Fibroblast of villous mesenchyme (primary cell): ENCODE data around the gene ST6GALNAC3. TPM values are rescaled to one million over a fixed set of nuclear protein-coding genes. Genes with fewer than 3 reads are reported as not detected.

Experiments
- DNase-seq: peaks from one replicate; pipeline ENCODE4 v3.0.0-alpha.2; 2010; ENCODE audit warnings: low read depth
- H3K4me3 ChIP-seq: 2 replicates; pipeline ENCODE4 v1.5.1; 2011; ENCODE audit warnings: low read depth, mild to moderate bottlenecking, low read length
- CTCF ChIP-seq: IDR thresholded peaks from 2 replicates; pipeline ENCODE4 v1.5.1; 2012; ENCODE audit warnings: low read depth, mild to moderate bottlenecking, low read length; ENCODE audit not compliant: insufficient read depth
- total RNA-seq: library from RNA; depleted of rRNA; stranded (reverse); fragments of >200 nt; gene quantifications from 2 replicates; pipeline ENCODE4 v1.2.3, GENCODE V29; 2012

ST6GALNAC3 gene
- total RNA-seq, 1 donor = 1.3 TPM

- DNase-seq = no peak
- H3K4me3 ChIP-seq = no peak overlapping the region
- no peak for TF ChIP-seq CTCF
Observed at GRCh38 chr1:76177615-76178014, 103.1 kb downstream of the ST6GALNAC3 start.

- no peak for DNase-seq
- H3K4me3 ChIP-seq = no peak overlapping the region
- TF ChIP-seq CTCF = no peak
Observed at GRCh38 chr1:76179219-76179698, 104.7 kb downstream of the ST6GALNAC3 start.

GRCh38 chr1:76185207-76185606 lies 110.7 kb downstream of the ST6GALNAC3 start:
- DNase-seq = no peak
- no peak overlapping the region for H3K4me3 ChIP-seq
- TF ChIP-seq CTCF = no peak

GRCh38 chr1:76186554-76187170 lies 112.1 kb downstream of the ST6GALNAC3 start:
- DNase-seq = no peak
- TF ChIP-seq CTCF = no peak

GRCh38 chr1:76187436-76187835 lies 112.9 kb downstream of the ST6GALNAC3 start:
- no peak for DNase-seq
- TF ChIP-seq CTCF = no peak
- no peak overlapping the region for H3K4me3 ChIP-seq

More at GRCh38 chr1:76186554-76187170, 112.1 kb downstream of the ST6GALNAC3 start:
- H3K4me3 ChIP-seq = no peak overlapping the region

GRCh38 chr1:76189310-76189709 lies 114.8 kb downstream of the ST6GALNAC3 start:
- no peak for TF ChIP-seq CTCF

More at GRCh38 chr1:76189310-76189709, 114.8 kb downstream of the ST6GALNAC3 start:
- no peak for DNase-seq
- no peak overlapping the region for H3K4me3 ChIP-seq
